ENCODE measurements around the gene RUNDC3A.
"Not testable (repeated sequence)": the region's sequence is repeated elsewhere in the genome, so short reads cannot be mapped to it uniquely, and the experiment has no call there.

Gene RUNDC3A

DNA sequence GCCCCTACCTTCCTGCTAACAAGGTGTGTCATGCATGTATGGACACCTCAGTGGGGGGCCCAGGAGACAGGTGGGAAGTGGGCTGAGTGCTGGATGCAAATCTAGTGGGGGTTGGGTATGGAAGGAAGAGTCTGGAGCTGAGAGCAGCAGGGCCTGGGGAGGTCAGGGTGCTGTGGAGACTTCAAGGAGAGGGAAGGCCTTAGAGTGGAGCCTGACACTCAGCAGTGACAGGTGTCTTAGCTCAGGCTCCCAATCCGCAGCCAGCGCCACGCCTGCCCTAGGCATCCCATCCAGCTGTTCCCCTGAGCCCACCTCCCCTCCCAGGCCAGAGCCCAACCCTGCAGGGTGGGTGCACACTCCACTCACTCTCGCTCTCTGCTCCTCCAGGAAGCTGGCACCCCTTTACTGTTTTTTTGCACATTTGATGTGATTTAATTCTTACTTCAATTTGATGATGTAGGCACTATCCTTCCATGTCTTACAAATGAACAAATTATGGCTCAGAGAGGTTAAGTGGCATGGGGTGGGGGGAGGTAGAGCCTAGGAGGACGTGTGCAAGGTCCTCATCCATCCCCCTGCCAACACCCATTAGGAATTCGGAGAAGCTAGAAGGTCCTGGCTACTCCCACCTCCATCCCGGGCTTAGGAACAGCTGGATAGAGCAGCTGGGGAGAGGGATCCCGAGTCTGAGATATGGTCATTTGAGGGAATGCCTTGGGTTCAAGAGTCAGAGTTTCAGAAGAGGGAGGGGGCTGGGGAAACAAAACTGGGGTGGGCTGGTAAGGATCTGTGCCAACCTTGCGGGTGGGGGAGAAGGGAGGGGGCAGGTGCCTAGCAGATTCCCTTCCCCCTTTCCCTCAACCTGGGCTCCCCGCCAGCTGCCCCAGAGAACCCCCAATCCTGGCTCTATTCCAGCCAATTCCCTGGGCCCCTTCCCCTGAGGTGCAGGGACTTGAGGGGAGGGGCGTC lies 53.2 kb downstream of the RUNDC3A start:
- Histone ChIP-seq H3K4me3 (ENCODE audit: low read length in 2 of 2) (no peak overlapping the region), H3K27me3 (ENCODE audit: control insufficient read depth in 1 of 2, insufficient read depth in 2 of 2, low read length in 2 of 2) (peaks cover 0 to 7% of the 10 kb centered on the region in 2 donors), H3K27ac (ENCODE audit: low read length) (no peak overlapping the region), H3K9ac (ENCODE audit: low read length in 2 of 2) (no peak overlapping the region), H3K36me3 (ENCODE audit: control insufficient read depth in 2 of 2, insufficient read depth in 2 of 2, low read length in 2 of 2) (no peaks in the 10 kb centered on the region), H3K4me1 (ENCODE audit: control insufficient read depth, insufficient read depth, low read length) (peaks cover 11% of the 10 kb centered on the region), H3K9me3 (ENCODE audit: control insufficient read depth in 2 of 2, low read length in 2 of 2) (no peaks in the 10 kb centered on the region)

DNA sequence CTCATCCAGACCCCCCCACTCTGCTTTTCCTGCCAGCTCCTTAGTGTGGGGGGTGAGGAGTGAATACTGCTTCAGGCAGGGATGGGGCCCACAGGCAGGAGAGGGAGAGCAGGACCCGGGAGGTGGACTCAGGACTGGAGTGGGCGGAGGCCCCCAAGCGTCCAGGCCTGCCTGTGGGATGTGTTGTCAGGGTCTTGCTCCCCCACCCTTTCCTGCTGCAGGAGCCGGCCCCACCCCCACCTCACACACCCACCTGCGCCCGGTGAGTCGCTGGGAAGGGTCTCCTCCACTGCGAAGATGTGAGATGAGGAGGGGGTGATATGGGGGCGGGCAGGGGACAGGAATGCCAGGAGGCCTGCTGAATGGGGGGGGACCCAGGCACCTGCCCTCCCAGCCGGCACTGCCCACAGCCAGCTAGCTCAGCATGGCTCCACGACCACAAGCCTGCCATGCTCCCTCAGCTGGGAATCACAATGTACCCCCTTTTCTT lies 54.1 kb downstream of the RUNDC3A start:
- Histone ChIP-seq H3K27ac (ENCODE audit: low read length) (no peak overlapping the region), H3K36me3 (ENCODE audit: control insufficient read depth in 2 of 2, insufficient read depth in 2 of 2, low read length in 2 of 2) (no peaks in the 10 kb centered on the region), H3K4me3 (ENCODE audit: low read length in 2 of 2) (peak overlapping the region in 1 of 2 donors; percentile 73), H3K4me1 (ENCODE audit: control insufficient read depth, insufficient read depth, low read length) (peaks cover 11% of the 10 kb centered on the region), H3K9me3 (ENCODE audit: control insufficient read depth in 2 of 2, low read length in 2 of 2) (no peaks in the 10 kb centered on the region), H3K27me3 (ENCODE audit: control insufficient read depth in 1 of 2, insufficient read depth in 2 of 2, low read length in 2 of 2) (peaks cover 1 to 7% of the 10 kb centered on the region in 2 donors), H3K9ac (ENCODE audit: low read length in 2 of 2) (no peak overlapping the region)

DNA sequence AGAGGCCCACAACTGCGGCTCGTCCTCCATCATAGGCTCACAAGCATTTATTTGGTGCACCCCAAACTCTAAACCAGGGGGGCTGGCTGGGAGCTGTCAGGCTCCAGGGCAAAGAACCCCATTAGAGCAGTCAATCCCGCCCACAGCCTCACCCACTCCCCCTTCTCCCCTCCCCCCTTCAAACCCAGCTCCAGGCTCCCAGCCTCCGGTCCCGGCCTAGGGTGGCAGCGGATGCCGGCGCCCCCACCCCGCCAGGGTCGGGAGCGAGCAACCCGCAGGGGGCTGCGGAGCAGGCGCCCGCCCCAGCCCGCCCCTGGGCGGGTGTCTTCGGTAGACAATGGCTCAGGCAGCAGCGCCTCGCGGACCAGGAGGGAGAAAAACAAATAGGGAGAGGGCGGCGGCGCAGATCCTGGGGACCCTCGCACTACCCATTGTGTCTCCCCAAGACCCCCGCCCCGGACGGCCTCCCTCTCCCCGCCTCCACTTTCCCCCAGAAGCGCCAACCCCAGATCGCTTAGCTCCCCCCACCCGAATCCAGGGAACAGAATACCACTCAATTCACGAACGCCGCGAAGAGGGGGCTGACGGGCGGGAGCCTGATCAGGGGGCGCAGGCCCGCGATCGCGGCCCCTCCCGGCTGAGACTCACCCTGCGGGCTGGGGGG lies 54.7 kb downstream of the RUNDC3A start:
- Histone ChIP-seq H3K9ac (ENCODE audit: low read length in 2 of 2) (peak overlapping the region in 1 of 2 donors; percentile 53), H3K9me3 (ENCODE audit: control insufficient read depth in 2 of 2, low read length in 2 of 2) (no peaks in the 10 kb centered on the region), H3K27me3 (ENCODE audit: control insufficient read depth in 1 of 2, insufficient read depth in 2 of 2, low read length in 2 of 2) (peaks cover 4 to 7% of the 10 kb centered on the region in 2 donors), H3K36me3 (ENCODE audit: control insufficient read depth in 2 of 2, insufficient read depth in 2 of 2, low read length in 2 of 2) (no peaks in the 10 kb centered on the region), H3K27ac (ENCODE audit: low read length) (no peak overlapping the region), H3K4me3 (ENCODE audit: low read length in 2 of 2) (peak overlapping the region; percentile 63 to 73), H3K4me1 (ENCODE audit: control insufficient read depth, insufficient read depth, low read length) (peaks cover 11% of the 10 kb centered on the region)

DNA sequence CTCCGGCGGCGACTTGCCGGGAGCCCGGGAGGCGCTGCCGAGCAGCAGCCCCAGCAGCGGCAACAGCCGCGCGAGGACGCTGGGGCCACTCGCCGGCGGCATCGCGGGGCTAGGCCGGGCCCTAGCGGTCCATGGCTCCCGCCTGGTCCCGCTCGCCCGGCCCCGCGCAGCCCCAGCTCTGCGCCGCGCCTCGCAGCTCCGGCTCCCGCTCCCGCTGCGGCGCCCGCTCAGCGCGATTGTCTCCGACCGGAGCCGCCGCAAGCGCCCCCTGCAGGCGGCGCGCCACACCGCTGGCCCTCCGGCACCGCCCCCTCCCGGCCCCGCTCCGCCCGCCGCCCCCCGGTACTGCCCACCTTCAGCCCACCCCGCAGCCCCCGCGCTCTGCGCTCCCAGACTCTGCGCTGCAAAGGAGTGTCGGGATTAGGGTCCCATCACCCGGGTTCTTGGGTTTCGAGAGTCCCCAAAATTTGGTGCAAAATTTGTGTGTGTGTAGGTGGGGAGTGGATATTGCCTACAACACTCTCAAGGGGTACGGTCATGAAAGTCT lies 55.3 kb downstream of the RUNDC3A start, which contains the start of gene FAM171A2:
Gene FAM171A2, minus strand, starts transcription at position 241 of the 547 bp plus-strand sequence. Its CDS starts 139 bp downstream, at position 102.
- no peaks in the 10 kb centered on the region for H3K36me3 ChIP-seq (ENCODE audit: control insufficient read depth in 2 of 2, insufficient read depth in 2 of 2, low read length in 2 of 2)
- H3K27me3 ChIP-seq (ENCODE audit: control insufficient read depth in 1 of 2, insufficient read depth in 2 of 2, low read length in 2 of 2): peaks cover 4 to 7% of the 10 kb centered on the region in 2 donors
- H3K27ac ChIP-seq (ENCODE audit: low read length): no peak within 1 kb of the TSS
- peak within 1 kb of the TSS in 1 of 2 donors; percentile 53 for H3K9ac ChIP-seq (ENCODE audit: low read length in 2 of 2)
- no peaks in the 10 kb centered on the region for H3K9me3 ChIP-seq (ENCODE audit: control insufficient read depth in 2 of 2, low read length in 2 of 2)
- peak within 1 kb of the TSS; percentile 63 to 73 for H3K4me3 ChIP-seq (ENCODE audit: low read length in 2 of 2)
- H3K4me1 ChIP-seq (ENCODE audit: control insufficient read depth, insufficient read depth, low read length): peaks cover 11% of the 10 kb centered on the region

DNA sequence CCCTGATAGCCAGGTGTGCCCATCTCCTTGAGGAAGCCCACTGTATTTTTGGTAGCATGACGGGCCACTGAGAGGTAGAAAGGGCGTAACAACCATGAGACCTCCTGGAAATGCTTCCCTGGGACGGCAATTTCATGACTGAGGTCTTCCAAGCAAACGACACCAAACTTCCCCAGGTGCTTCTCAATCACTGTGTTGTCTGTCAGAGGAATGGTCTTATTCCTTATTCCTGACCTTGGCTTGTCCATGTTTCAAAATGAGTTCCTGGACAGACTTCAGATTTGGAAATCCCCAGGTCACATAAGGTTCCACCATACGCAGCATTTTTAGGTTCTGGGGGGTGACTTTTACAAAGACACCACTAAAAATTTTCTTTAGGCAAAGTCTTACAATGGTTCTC lies 56.6 kb downstream of the RUNDC3A start:
- peaks cover 11% of the 10 kb centered on the region for H3K4me1 ChIP-seq (ENCODE audit: control insufficient read depth, insufficient read depth, low read length)
- H3K36me3 ChIP-seq (ENCODE audit: control insufficient read depth in 2 of 2, insufficient read depth in 2 of 2, low read length in 2 of 2); H3K4me3 ChIP-seq (ENCODE audit: low read length in 2 of 2); H3K9me3 ChIP-seq (ENCODE audit: control insufficient read depth in 2 of 2, low read length in 2 of 2); H3K27me3 ChIP-seq (ENCODE audit: control insufficient read depth in 1 of 2, insufficient read depth in 2 of 2, low read length in 2 of 2); H3K9ac ChIP-seq (ENCODE audit: low read length in 2 of 2); H3K27ac ChIP-seq (ENCODE audit: low read length): not testable (repeated sequence)

DNA sequence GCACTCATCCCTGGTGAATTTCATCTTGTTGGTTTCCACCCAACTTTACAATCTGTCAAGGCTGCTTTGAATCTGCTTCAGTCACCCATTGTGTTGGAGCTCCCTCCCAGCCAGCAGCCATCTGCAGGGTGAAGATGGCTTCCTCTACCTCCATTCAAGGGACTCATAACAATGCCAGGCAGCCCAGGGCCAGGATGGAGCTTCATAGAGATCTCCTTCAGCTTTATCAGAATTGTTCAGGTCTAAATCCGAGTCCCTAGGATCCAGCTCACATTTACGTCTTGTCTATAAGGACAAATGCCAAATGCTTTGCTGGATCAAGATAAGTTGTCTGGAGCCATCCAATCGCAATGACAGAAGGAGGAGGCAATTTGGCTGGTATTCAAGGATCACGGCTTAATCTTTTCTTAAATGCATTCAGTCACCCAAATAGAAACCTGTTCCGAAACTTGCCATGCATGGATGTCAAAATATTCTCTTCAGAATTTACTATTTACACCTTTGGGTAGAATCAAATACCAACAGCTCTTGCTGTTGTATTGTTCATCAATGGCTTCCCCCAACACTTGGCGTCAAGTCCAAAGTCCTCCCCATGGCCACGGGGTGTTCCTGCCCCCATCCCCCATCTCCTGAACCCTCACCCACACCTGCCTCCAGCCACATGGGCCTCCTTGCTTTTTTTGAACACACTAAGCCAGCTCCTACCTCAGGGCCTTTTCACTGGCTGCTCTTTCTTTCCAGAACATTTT lies 59.0 kb downstream of the RUNDC3A start:
- H3K9ac ChIP-seq (ENCODE audit: low read length in 2 of 2): no peak overlapping the region
- H3K4me1 ChIP-seq (ENCODE audit: control insufficient read depth, insufficient read depth, low read length): peaks cover 9% of the 10 kb centered on the region
- H3K36me3 ChIP-seq (ENCODE audit: control insufficient read depth in 2 of 2, insufficient read depth in 2 of 2, low read length in 2 of 2): no peaks in the 10 kb centered on the region
- peaks cover 2 to 4% of the 10 kb centered on the region in 2 donors for H3K27me3 ChIP-seq (ENCODE audit: control insufficient read depth in 1 of 2, insufficient read depth in 2 of 2, low read length in 2 of 2)
- H3K9me3 ChIP-seq (ENCODE audit: control insufficient read depth in 2 of 2, low read length in 2 of 2): no peaks in the 10 kb centered on the region
- no peak overlapping the region for H3K27ac ChIP-seq (ENCODE audit: low read length)
- H3K4me3 ChIP-seq (ENCODE audit: low read length in 2 of 2): no peak overlapping the region
